ENCODE data around the gene SPOPL.
"Not testable (repeated sequence)": the region's sequence is repeated elsewhere in the genome, so short reads cannot be mapped to it uniquely, and the experiment has no call there.

The SPOPL gene

DNA sequence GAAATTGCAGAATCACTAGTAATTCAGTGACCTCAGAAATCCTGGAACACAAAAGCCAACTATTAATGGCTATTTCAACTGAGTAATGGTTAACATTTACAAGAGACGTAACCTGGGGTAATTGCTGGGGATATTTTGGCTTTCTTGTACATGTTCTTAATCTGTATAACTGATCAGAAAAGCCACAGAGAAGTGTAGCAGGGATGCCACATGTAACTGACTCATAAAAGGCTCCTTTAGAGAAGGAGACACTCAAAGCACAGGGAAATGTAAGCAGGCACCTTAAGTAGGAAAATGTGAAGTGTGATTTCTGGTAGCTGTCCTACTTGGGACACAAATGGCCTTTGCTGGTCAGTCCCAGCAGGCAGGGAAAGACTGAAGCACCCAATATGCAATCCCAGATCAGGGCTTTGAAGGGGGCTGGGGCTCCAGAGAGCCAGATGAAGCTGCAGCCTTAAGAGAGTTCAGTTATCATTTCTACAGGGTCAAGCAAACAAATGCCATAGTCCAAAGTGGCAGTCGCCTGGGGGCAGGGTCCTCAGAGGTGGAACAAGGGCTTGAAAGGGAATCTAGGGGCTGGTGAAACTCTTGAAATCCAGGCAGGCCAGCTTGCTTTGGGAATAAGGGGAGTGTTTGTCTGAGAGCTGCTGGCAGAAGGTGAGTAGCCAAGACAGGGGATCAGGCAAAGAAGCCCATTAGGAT is 7.2 kb upstream of the SPOPL start:
- DNase-seq (ENCODE audit: low read depth): no peak

GRCh38 chr2:138495384-138495783 is 6.2 kb upstream of the SPOPL start:
- no peak for DNase-seq (ENCODE audit: low read depth)

DNA sequence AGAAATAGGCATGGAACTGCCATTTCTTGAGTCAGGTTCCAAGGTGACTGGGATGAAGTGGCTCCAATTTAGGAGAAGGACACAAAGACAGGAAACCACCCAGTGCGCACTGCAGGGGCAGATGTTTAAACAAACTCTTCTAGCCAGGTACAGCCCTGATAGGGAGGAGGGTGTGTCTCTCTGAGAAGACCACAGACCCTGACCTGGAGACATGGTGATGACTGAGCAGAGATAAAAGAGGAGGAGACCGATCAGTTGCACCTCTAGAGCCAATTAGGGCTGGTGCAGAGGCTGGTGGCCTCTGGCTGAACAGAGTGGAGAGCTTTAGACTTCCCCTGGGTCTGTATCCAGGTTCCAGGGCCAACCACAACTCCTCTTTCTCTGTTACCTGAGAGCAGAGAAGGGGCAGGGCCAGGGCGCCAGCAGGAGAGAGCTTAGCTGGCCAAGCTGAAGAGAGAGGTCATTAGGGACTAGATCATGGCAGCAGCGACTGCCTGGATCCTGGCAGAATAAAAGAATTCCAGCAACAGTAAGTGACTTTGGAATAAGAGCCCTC is 5.4 kb upstream of the SPOPL start:
- DNase-seq (ENCODE audit: low read depth): no peak

DNA sequence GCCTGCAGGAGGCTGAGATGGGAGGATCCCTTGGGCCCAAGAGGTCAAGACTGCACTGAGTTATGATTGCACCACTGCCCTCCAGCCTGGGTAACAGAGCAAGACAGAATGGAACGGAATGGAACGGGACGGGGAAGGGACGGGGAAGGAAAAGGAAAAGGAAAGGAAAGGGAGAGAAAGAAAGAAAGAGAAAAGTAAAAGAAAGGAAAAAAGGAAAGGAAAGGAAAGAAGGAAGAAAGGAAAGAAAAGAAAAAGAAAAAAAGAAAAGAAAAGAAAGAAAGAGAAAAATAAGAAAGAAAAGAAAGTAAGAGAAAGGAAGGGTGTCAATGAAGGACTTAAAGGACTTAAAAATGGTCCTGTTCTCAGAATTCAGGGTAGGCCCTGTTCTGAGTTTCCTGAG is 4.3 kb upstream of the SPOPL start:
- DNase-seq (ENCODE audit: low read depth): no peak

GRCh38 chr2:138499684-138500083 is 1.9 kb upstream of the SPOPL start:
- no peak for DNase-seq (ENCODE audit: low read depth)

DNA sequence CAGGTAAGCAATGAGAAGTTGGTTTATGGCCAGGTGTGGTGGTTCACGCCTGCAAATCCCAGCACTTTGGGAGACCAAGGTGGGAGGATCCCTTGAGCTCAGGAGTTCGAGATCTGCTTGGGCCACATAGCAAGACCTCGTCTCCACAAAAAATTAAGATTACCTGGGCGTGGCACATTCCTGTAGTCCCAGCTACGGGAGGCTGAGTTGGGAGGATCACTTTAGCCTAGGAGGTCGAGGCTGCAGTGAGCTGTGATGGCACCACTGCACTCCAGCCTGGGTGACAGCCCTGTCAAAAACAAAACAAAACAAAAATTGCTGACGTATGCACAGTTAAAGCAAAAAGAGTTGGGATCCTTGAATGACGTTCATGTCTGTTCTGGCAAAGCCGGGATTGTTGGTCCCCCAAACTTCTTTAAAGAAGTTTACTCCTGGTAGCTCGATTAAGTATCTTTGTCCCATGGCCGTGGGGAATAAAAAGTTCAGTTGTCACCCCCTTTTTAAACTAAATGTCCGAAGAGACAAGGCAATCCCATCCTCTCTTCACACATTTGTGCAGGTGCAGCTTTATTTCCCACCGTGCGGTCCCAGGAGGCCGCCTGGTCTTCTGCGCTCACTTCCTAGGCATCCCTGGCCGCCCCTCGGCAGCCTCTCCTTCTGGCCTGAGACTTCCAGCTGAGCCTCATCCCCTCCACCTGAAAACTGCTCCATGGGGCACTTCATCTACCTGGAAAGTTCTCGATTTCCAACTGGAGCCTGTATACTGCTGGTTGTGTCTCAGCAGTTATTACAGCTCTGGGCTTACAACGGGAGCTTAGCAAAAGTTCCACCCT is 762 bp upstream of the SPOPL start:
- no peak for DNase-seq (ENCODE audit: low read depth)

DNA sequence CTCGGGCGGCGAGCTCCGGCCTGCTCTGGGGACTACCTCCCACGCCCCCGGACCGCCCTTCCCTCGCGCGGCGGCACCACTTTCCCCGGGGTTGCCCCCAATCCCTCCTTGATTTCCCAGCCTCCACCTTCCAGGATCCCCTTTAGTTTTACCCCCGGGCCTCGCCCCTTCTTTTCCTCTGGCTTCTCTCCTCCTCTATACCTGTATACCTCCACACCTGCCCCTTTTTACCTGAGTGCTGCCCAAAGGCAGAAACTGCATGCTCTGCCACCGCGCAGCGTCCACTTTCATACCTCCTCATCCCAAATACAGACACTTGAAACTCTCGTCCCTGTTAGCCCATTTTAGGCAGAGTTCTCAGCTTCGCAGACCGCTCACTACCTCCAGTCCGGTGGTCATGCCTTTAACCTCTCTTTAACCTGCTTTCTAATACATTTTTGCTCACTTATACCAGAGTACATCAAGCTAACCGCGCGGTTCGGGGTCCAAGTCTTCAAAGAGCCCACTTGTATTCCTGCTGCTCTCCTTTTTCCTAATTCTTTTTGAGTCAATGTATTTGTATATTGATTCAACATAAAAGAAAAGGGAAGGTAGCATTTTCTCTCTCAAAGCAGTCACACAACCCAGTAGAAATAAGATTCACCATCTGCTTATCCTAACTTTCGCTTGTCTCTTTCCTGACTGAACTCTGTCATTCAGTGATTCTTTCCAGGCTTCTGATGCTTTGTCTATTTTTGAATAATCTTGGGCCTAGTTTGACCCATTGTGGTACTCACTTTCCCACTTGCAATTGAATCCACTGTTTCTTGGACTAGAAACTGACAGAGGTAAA is 901 bp downstream of the SPOPL start:
- no peak for DNase-seq (ENCODE audit: low read depth)

DNA sequence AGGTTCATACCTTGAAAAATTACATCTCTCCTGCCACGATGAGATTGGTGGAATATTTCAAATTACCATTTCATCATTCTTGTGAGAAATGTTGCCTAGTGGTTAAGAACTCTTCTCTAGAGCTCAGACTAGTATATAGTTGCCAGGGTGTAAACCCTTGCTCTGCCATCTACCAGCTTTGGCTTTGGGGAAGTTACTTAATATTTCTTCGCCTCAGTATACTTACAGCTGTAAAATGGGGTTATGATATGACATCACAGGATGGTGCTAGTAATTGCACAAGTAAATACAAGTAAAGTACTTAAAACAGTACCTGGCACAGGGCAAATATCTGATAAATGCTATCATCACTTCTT is 1.5 kb downstream of the SPOPL start:
- no peak for DNase-seq (ENCODE audit: low read depth)

DNA sequence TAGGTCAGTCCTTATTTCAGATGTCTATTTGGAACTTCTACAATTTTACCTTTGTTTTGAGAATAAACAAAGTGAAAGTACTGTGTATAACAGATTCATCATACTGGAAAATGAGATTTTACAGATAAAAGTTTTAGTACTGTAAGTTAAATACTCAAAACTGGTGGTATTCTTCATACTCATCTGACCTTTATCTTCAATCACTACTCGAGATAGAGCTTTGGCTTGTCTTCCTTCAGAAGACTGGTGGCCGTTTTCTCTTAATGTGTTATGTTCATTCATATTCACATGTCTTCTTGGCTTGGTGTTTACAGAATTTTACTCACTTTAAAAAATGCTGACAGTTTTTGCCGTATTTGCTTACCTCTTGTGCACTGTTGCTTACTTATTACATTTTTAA is 2.1 kb downstream of the SPOPL start:
- DNase-seq (ENCODE audit: low read depth): no peak

- DNase-seq (ENCODE audit: low read depth): no peak
Measured at GRCh38 chr2:138504092-138504491, 2.5 kb downstream of the SPOPL start.

DNA sequence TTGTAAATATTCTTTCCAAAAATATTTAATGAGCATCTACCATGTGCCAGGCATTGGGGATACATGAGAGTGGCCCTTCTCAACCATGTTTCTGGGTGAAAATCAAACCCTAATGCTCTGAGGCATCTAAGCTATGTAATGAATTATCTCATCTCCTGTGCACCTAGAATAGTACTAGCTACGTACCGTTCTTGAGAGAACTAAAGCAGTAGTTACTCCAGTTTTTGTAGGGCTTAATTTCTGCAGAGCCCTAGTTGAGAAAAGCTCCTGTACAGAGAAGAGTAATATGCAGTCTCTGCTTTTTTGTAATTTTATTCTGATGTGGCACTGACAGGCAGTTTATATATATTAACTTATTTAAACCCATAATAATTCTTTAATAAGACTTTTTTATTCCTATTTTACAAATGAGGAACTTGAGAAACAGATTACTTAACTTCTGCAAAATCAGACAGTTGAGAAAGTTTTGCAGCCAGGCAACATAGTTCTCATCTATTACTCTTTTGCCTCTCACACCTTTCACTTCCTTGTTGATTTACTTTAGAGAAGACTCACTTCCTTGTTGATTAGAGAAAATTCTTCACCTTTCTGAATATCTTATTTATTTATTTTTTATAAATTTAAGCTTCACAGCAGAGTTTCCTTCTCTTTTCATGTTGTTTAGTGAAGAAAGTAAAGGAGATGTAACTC is 3.1 kb downstream of the SPOPL start:
- no peak for DNase-seq (ENCODE audit: low read depth)

DNA sequence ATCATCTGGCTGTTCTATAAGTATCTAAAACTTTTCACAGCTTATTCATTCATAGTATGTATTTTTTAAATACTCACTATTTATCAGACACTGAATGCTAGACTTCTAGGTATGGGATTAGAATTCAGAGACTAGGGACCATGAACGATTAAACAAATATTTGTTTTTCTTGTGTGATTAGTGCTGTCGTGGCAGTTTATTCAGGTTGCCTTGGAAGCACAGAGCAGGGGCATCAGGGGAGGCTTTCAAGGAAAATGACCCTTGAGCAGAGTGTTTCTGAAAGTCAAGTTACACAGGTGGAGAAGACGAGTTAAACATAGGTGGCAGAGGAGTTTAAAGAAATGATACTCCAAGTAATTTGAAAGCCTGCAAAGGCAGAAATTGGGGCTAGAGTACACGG is 5.7 kb downstream of the SPOPL start:
- DNase-seq (ENCODE audit: low read depth): no peak

DNA sequence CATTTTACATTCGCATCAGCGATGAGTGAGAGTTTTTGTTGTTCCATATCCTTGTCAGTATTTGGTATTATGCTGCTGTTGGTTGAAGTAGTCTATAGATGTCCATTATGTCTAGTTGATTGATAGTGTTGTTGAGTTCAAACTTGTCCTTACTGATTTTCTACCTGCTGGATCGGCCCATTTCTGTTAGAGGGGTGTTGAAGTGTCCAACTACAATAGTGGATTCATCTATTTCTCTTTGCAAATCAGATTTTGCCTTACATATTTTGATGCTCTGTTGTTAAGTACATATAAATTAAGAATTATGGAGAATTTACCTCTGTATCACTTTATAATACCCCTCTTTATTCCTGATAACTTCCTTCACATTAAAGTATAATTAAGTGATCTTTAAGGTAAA is 8.7 kb downstream of the SPOPL start:
- no peak for DNase-seq (ENCODE audit: low read depth)

DNA sequence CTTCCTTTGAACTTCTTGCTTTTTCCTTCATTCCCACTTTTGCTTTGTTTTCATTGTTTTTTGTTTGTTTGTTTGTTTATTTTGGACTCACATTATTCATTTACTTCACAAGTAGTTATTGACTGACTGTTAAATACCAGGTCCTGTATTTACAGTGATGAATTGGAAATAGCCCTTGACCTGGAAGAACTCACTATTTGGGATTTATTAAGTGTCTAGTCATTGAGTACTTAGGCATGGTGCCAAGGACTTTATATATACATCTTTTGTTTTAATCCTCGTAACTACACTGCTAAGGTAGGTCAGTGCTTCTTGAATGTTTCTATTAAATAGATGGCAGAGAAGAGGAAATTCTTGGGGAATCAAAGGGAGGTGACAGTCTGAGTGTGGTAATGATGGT is 11.1 kb downstream of the SPOPL start:
- DNase-seq (ENCODE audit: low read depth): no peak

- DNase-seq (ENCODE audit: low read depth): no peak
Measured at GRCh38 chr2:138514173-138514572, 12.6 kb downstream of the SPOPL start.

DNA sequence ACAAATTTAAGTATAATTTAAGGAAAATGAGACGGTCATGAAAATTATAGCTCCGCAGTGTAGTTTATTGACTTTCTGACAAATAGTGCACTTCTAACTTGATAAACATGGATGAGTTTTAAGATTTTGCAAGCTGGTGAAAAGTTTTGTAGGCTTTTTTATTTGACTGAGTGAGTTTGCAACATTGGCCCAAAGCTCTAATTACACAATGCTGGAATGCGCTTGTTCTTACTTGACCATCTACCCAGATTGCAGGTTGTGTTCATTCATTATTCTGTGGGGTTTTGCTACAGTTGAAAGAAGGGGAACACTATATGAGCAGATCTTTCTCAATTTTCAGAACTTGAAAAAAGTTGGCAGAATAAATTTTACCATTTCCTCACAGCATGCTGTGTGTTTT is 13.5 kb downstream of the SPOPL start:
- no peak for DNase-seq (ENCODE audit: low read depth)

DNA sequence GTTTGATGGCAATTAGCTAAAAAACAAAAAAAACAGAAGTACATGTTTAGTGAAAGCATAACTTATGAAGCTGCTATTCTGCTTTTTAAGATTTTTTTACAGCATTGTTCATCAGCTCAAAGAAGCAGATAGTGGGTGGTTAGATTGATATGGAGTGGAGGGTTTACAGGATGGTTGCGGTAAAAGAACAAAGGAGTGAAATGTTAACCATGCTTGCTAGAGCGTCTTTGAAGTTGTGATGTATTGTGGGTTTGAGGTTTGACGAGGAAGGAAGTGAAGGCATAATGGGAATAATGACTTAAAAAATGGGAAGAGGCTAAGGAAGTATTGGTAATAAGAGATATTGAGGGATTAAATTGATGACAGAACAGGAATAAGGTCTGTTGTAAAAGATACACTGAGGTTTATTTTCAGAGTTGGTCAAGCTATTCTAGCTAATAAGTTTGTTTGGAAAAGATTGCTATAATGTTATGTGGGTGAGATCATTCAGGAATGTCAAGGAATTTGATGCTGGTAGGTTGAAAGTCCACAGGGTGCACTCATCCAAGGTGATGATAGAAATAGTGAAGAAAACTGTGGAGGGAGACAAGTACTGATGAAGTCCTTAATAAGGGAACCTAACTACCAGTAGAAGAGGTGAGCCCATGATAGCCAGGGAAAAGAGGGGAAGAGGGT is 14.6 kb downstream of the SPOPL start:
- no peak for DNase-seq (ENCODE audit: low read depth)

DNA sequence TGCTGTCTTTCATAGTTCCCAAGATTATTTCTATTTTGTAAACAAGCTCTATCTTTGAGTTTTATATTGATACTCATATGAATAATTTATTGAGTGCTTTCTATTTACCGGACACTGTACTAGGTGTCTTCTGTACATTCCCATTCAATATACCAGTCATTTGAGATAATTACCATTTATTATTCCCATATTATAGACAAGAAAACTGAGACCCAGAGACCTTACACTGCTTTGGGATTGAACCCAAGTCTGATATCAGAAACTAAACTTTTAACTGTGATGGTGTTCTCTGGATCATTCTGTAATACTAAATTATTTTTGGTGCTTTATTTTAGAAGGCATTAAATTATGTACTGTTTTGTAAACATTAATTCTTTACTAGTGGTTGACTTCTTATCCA is 17.3 kb downstream of the SPOPL start:
- DNase-seq (ENCODE audit: low read depth): no peak

- DNase-seq (ENCODE audit: low read depth): no peak
Measured at GRCh38 chr2:138521821-138522220, 20.3 kb downstream of the SPOPL start.

DNA sequence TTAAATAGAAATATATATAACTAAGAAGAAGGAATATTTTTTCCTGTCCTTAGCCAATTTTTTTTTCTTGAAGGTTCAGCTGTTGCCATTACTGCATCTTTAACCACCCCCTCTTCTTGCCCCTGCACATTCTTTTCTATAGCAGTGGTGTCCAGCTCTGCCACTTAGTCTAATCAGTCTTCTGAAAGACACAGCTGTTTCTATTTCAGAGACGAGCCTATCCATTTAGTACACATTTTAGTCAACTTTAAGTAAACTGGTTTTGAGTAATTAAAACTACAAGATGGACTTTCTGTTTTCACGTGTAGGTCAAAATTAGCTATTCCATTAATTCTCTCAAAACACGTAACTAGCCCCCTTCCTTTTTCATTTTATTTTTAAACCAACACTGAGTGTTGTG is 21.0 kb downstream of the SPOPL start:
- DNase-seq (ENCODE audit: low read depth): no peak

DNA sequence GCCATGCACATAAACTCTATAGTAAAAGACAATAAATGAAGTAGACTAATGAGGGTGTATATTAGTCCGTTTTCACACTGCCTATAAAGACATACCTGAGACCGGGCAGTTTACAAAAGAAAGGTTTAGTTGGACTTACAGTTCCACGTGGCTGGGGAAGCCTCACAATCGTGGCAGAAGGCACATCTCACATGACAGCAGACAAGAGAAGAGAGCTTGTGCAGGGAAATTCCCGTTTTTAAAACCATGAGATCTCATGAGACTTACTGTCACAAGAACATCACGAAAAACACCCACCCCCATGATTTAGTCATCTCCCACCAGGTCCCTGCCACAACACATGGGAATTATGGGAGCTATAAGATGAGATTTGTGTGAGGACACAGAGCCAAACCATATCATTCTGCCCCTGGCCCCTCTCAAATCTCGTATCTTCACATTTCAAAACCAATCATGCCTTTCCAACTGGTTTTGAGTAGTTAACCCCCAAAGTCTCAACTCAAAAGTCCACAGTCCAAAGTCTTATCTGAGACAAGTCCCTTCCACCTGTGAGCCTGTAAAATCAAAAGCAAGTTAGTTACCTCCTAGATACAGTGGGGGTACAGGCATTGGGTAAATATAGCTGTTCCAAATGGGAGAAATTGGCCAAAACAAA is 21.6 kb downstream of the SPOPL start:
- not testable (repeated sequence) for DNase-seq (ENCODE audit: low read depth)

Data from stimulated activated CD8-positive, alpha-beta memory T cell treated with anti-CD3 and anti-CD28 coated beads, Interleukin-15, amount 100 ng/mL, for 24 hours (primary cell).